Neural cell (in vitro differentiated cells): ENCODE data around the gene MPIG6B.

ENCODE experiments used
- CTCF ChIP-seq: fragments of 450-650 bp; IDR thresholded peaks from 2 replicates; pipeline ENCODE4 v1.5.1; 2014; ENCODE audit warnings: antibody characterized with exemption, mild to moderate bottlenecking, moderate library complexity; ENCODE audit not compliant: poor library complexity, severe bottlenecking
- EP300 ChIP-seq: fragments of 450-650 bp; conservative IDR thresholded peaks from 2 replicates; pipeline ENCODE4 v1.6.1; 2014; ENCODE audit warnings: antibody characterized with exemption, mild to moderate bottlenecking, moderate library complexity; ENCODE audit not compliant: poor library complexity, severe bottlenecking
- RAD21 ChIP-seq: fragments of 450-650 bp; conservative IDR thresholded peaks from 2 replicates; pipeline ENCODE4 v1.6.1; 2014; ENCODE audit warnings: antibody characterized with exemption, mild to moderate bottlenecking, moderate library complexity
- SMC3 ChIP-seq: fragments of 450-650 bp; conservative IDR thresholded peaks from 2 replicates; pipeline ENCODE4 v1.6.1; 2014; ENCODE audit warnings: antibody characterized with exemption, mild to moderate bottlenecking, moderate library complexity; ENCODE audit not compliant: poor library complexity

- TF ChIP-seq CTCF (no peak), SMC3 (no peak), EP300 (no peak), RAD21 (no peak)
Observed at GRCh38 chr6:31711233-31711632, 11.9 kb upstream of the MPIG6B start.
